Liver (tissue), 9 donors: Measurements from ENCODE around the gene IL24. TPM values are rescaled to one million over a fixed set of nuclear protein-coding genes. Genes with fewer than 3 reads are reported as not detected.
A peak's percentile ranks its signal among the peaks of the same experiment; 100 is the strongest.

Source experiments
- DNase-seq: peaks from one replicate; pipeline ENCODE4 v3.0.0-alpha.2; 2017; ENCODE audit warnings: low spot score
- H3K27ac ChIP-seq, 2 donors: one replicate each; pipeline ENCODE4 v1.7.0; 2013; ENCODE audit warnings: inconsistent platforms in 2 of 2, low read length in 2 of 2, control low read depth in 1 of 2, low read depth in 1 of 2, mild to moderate bottlenecking in 1 of 2
- H3K27me3 ChIP-seq, 4 donors: one replicate each; pipeline versions ENCODE4 v1.6.1 to v1.7.0; 2013; ENCODE audit warnings: low read length in 3 of 4, inconsistent platforms in 1 of 4, mild to moderate bottlenecking in 1 of 4, moderate library complexity in 1 of 4; ENCODE audit not compliant: control insufficient read depth in 4 of 4, insufficient read depth in 4 of 4
- H3K36me3 ChIP-seq, 4 donors: one replicate each; pipeline versions ENCODE4 v1.6.1 to v1.7.0; 2013; ENCODE audit warnings: low read length in 3 of 4, mild to moderate bottlenecking in 3 of 4, low read depth in 1 of 4, moderate library complexity in 1 of 4; ENCODE audit not compliant: control insufficient read depth in 4 of 4, insufficient read depth in 3 of 4
- H3K4me1 ChIP-seq, 4 donors: one replicate each; pipeline versions ENCODE4 v1.6.1 to v1.7.0; 2013; ENCODE audit warnings: low read length in 3 of 4, mild to moderate bottlenecking in 3 of 4, moderate library complexity in 1 of 4; ENCODE audit not compliant: control insufficient read depth in 4 of 4, insufficient read depth in 4 of 4
- H3K4me3 ChIP-seq, 3 donors: one replicate each; pipeline versions ENCODE4 v1.6.1 to v1.7.0; 2013; ENCODE audit warnings: low read length in 3 of 3, control low read depth in 1 of 3, low read depth in 1 of 3, mild to moderate bottlenecking in 1 of 3
- H3K9ac ChIP-seq, 2 donors: one replicate each; pipeline ENCODE4 v1.7.0; 2013; ENCODE audit warnings: low read length in 2 of 2, mild to moderate bottlenecking in 2 of 2, moderate library complexity in 2 of 2, control low read depth in 1 of 2, low read depth in 1 of 2
- H3K9me3 ChIP-seq, 4 donors: one replicate each; pipeline versions ENCODE4 v1.6.1 to v1.7.0; 2013; ENCODE audit warnings: low read length in 3 of 4; ENCODE audit not compliant: control insufficient read depth in 4 of 4
- EGR1 ChIP-seq, 2 donors: IDR thresholded peaks; 2 replicates each; pipeline ENCODE4 v1.6.1; 2016 to 2018; ENCODE audit warnings: antibody characterized with exemption in 2 of 2, low read depth in 2 of 2
- FOXA1 ChIP-seq: IDR thresholded peaks from 2 replicates; pipeline ENCODE4 v1.6.1; 2016; ENCODE audit warnings: antibody characterized with exemption
- GABPA ChIP-seq, 2 donors: IDR thresholded peaks in 1 of 2; conservative IDR thresholded peaks in 1 of 2; 2 replicates each; pipeline ENCODE4 v1.6.1; 2016; ENCODE audit warnings: antibody characterized with exemption in 2 of 2, mild to moderate bottlenecking in 1 of 2, moderate library complexity in 1 of 2
- HNF4A ChIP-seq, 2 donors: conservative IDR thresholded peaks; 2 replicates each; pipeline ENCODE4 v1.6.1; 2016; ENCODE audit warnings: antibody characterized with exemption in 2 of 2, mild to moderate bottlenecking in 2 of 2
- JUND ChIP-seq, 2 donors: IDR thresholded peaks; 2 replicates each; pipeline ENCODE4 v1.6.1; 2016; ENCODE audit warnings: antibody characterized with exemption in 2 of 2
- NR2F2 ChIP-seq: IDR thresholded peaks from 2 replicates; pipeline ENCODE4 v1.6.1; 2016; ENCODE audit warnings: antibody characterized with exemption
- RAD21 ChIP-seq, 2 donors: IDR thresholded peaks; 2 replicates each; pipeline ENCODE4 v1.6.1; 2016; ENCODE audit warnings: antibody characterized with exemption in 2 of 2, mild to moderate bottlenecking in 2 of 2
- RXRA ChIP-seq, 2 donors: IDR thresholded peaks; 2 replicates each; pipeline ENCODE4 v1.6.1; 2017 to 2018; ENCODE audit warnings: antibody characterized with exemption in 2 of 2, mild to moderate bottlenecking in 1 of 2
- TAF1 ChIP-seq: conservative IDR thresholded peaks from 2 replicates; pipeline ENCODE4 v1.6.1; 2016; ENCODE audit warnings: antibody characterized with exemption, mild to moderate bottlenecking
- YY1 ChIP-seq: IDR thresholded peaks from 2 replicates; pipeline ENCODE4 v1.6.1; 2016; ENCODE audit warnings: antibody characterized with exemption, mild to moderate bottlenecking
- WGBS: extraction: QIAGEN DNeasy Blood & Tissue Kit; methylation state at CpG from one replicate; pipeline ENCODE4 v1.1.7; 2013; 5-methylcytosine and 5-hydroxymethylcytosine counted together
- polyA plus RNA-seq, 2 donors: library from polyadenylated mRNA; stranded (reverse) in 1 of 2; unstranded in 1 of 2; fragments of 200-250 nt in 1 of 2; fragments of >200 nt in 1 of 2; fragmentation: Nextera tagmentation in 1 of 2; extraction: Ambion mirVana in 1 of 2; gene quantifications; one replicate each; pipeline versions ENCODE4 v1.2.1 to v1.2.3, GENCODE V29; 2013 to 2015
- total RNA-seq, 2 donors: library from RNA; depleted of rRNA; stranded (reverse); fragments of >200 nt; gene quantifications; one replicate each; pipeline ENCODE4 v1.2.3, GENCODE V29; 2014
- TF ChIP-seq, protein P1 (sequence below): fragments of 150-350 bp; IDR thresholded peaks from 2 replicates; pipeline ENCODE4 v1.5.1; 2017; ENCODE audit warnings: improper control_type of control experiment, low read depth, low read length; ENCODE audit not compliant: missing input control
- TF ChIP-seq, protein P2 (sequence below): IDR thresholded peaks from 2 replicates; pipeline ENCODE4 v1.6.1; 2016; ENCODE audit warnings: antibody characterized with exemption, mild to moderate bottlenecking
- TF ChIP-seq, protein P3 (sequence below): IDR thresholded peaks from 2 replicates; pipeline ENCODE4 v1.6.1; 2016; ENCODE audit warnings: antibody characterized with exemption
- TF ChIP-seq, protein P4 (sequence below): IDR thresholded peaks from 2 replicates; pipeline ENCODE4 v1.6.1; 2016; ENCODE audit warnings: antibody characterized with exemption
- donor health status: healthy.
- donor health status: healthy.
- donor health status: healthy.
- donor health status: healthy.
- donor health status: healthy.

Gene IL24
- total and polyA plus RNA-seq, 4 donors: 0.13 TPM; not detected in 3

DNA sequence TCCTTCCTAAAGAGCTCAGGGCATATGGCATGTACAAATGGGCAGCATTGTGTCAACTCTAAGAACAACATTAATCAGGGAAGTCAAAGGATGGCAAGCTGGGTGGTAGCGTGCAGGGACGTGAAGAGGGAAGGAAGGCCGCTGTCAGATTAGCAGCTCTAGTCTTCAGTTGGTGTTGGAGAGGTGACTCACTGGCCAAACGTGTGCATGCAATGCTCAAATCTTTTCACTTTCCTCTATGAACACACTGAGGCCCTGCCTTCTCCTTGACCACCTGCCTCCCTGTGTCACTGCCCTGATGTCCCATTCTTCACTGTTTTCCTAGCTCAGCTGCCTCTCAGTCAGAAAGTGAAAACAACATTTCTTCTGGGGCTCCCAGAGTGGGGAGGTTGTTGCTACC lies 54.9 kb downstream of the IL24 start:
- Histone ChIP-seq H3K4me3 (no peak overlapping the region), H3K9ac (no peak overlapping the region), H3K4me1 (peaks cover 21 to 78% (median 70%) of the 10 kb centered on the region in 4 donors), H3K27me3 (no peaks in the 10 kb centered on the region), H3K9me3 (peaks cover 0 to 2% (median 0%) of the 10 kb centered on the region in 4 donors), H3K27ac (peak overlapping the region; percentile 53 to 85), H3K36me3 (no peaks in the 10 kb centered on the region)
- 57% methylated on average over 4 of the region's 4 CpGs for WGBS
- DNase-seq: no peak
- TF ChIP-seq, protein P1, sequence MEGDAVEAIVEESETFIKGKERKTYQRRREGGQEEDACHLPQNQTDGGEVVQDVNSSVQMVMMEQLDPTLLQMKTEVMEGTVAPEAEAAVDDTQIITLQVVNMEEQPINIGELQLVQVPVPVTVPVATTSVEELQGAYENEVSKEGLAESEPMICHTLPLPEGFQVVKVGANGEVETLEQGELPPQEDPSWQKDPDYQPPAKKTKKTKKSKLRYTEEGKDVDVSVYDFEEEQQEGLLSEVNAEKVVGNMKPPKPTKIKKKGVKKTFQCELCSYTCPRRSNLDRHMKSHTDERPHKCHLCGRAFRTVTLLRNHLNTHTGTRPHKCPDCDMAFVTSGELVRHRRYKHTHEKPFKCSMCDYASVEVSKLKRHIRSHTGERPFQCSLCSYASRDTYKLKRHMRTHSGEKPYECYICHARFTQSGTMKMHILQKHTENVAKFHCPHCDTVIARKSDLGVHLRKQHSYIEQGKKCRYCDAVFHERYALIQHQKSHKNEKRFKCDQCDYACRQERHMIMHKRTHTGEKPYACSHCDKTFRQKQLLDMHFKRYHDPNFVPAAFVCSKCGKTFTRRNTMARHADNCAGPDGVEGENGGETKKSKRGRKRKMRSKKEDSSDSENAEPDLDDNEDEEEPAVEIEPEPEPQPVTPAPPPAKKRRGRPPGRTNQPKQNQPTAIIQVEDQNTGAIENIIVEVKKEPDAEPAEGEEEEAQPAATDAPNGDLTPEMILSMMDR: no peak
- TF ChIP-seq FOXA1: no peak
- no peak for TF ChIP-seq YY1
- no peak for TF ChIP-seq RXRA (IDR thresholded peaks at IDR 0.05)
- no peak for TF ChIP-seq RAD21 (IDR thresholded peaks at IDR 0.05)
- TF ChIP-seq, protein P2, sequence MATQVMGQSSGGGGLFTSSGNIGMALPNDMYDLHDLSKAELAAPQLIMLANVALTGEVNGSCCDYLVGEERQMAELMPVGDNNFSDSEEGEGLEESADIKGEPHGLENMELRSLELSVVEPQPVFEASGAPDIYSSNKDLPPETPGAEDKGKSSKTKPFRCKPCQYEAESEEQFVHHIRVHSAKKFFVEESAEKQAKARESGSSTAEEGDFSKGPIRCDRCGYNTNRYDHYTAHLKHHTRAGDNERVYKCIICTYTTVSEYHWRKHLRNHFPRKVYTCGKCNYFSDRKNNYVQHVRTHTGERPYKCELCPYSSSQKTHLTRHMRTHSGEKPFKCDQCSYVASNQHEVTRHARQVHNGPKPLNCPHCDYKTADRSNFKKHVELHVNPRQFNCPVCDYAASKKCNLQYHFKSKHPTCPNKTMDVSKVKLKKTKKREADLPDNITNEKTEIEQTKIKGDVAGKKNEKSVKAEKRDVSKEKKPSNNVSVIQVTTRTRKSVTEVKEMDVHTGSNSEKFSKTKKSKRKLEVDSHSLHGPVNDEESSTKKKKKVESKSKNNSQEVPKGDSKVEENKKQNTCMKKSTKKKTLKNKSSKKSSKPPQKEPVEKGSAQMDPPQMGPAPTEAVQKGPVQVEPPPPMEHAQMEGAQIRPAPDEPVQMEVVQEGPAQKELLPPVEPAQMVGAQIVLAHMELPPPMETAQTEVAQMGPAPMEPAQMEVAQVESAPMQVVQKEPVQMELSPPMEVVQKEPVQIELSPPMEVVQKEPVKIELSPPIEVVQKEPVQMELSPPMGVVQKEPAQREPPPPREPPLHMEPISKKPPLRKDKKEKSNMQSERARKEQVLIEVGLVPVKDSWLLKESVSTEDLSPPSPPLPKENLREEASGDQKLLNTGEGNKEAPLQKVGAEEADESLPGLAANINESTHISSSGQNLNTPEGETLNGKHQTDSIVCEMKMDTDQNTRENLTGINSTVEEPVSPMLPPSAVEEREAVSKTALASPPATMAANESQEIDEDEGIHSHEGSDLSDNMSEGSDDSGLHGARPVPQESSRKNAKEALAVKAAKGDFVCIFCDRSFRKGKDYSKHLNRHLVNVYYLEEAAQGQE: no peak
- no peak for TF ChIP-seq NR2F2
- TF ChIP-seq, protein P3, sequence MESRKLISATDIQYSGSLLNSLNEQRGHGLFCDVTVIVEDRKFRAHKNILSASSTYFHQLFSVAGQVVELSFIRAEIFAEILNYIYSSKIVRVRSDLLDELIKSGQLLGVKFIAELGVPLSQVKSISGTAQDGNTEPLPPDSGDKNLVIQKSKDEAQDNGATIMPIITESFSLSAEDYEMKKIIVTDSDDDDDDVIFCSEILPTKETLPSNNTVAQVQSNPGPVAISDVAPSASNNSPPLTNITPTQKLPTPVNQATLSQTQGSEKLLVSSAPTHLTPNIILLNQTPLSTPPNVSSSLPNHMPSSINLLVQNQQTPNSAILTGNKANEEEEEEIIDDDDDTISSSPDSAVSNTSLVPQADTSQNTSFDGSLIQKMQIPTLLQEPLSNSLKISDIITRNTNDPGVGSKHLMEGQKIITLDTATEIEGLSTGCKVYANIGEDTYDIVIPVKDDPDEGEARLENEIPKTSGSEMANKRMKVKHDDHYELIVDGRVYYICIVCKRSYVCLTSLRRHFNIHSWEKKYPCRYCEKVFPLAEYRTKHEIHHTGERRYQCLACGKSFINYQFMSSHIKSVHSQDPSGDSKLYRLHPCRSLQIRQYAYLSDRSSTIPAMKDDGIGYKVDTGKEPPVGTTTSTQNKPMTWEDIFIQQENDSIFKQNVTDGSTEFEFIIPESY: no peak
- no peak for TF ChIP-seq HNF4A (conservative IDR thresholded peaks at IDR 0.05)
- TF ChIP-seq EGR1 (IDR thresholded peaks at IDR 0.05; ENCODE audit: low read depth in 2 of 2): no peak
- TF ChIP-seq, protein P4, sequence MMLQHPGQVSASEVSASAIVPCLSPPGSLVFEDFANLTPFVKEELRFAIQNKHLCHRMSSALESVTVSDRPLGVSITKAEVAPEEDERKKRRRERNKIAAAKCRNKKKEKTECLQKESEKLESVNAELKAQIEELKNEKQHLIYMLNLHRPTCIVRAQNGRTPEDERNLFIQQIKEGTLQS: no peak
- TF ChIP-seq TAF1: no peak

DNA sequence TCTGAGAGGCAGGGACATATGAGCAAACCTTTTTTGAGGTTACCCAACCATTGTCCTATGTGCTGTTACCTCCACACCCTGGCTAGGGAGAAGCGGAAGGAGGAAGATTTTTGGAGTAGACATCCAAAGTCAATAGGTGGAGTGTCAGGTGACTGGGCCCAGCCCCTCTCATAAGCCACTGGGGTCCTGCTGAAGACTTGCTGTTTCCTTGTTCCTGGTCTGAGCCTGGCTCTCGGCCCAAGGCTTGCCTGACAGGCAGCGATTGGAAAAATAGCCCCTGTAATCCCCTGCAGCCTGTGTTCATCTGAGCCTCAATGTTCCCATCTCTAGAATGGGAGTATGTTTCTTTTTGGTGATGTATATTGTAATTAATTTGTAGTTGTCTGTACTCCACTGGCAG lies 55.9 kb downstream of the IL24 start:
- H3K36me3 ChIP-seq: no peaks in the 10 kb centered on the region
- DNase-seq: no peak
- WGBS: 77% methylated on average over 3 of the region's 3 CpGs
- H3K9ac ChIP-seq: no peak overlapping the region
- peaks cover 0 to 2% (median 0%) of the 10 kb centered on the region in 4 donors for H3K9me3 ChIP-seq
- H3K4me3 ChIP-seq: no peak overlapping the region
- TF ChIP-seq GABPA (IDR thresholded peaks at IDR 0.05 in 1 of 2, conservative IDR thresholded peaks at IDR 0.05 in 1 of 2): no peak
- TF ChIP-seq YY1: no peak
- TF ChIP-seq, protein P1: no peak
- TF ChIP-seq HNF4A (conservative IDR thresholded peaks at IDR 0.05): no peak
- no peak for TF ChIP-seq EGR1 (IDR thresholded peaks at IDR 0.05; ENCODE audit: low read depth in 2 of 2)
- TF ChIP-seq JUND (IDR thresholded peaks at IDR 0.05): no peak
- TF ChIP-seq, protein P4: no peak
- no peaks in the 10 kb centered on the region for H3K27me3 ChIP-seq
- H3K4me1 ChIP-seq: peaks cover 21 to 76% (median 70%) of the 10 kb centered on the region in 4 donors
- peak overlapping the region in 1 of 2 donors; percentile 46 for H3K27ac ChIP-seq
